Stomach (tissue), 4 donors: ENCODE data around the gene MARCHF9.

ENCODE experiments used
- POLR2A ChIP-seq, 4 donors: fragments of 450-650 bp; IDR thresholded peaks; one replicate each; pipeline ENCODE4 v1.6.1; 2016; ENCODE audit warnings: antibody characterized with exemption in 4 of 4, control low read depth in 2 of 4, mild to moderate bottlenecking in 1 of 4, moderate library complexity in 1 of 4
- TF ChIP-seq, protein P1 (sequence below), 7 experiments: fragments of 450-650 bp in 4 of 7; fragments of 200-600 bp in 3 of 7; sonication (generic) in 3 of 7; IDR thresholded peaks; one replicate each; pipeline ENCODE4 v1.5.1; 2016 to 2019; ENCODE audit warnings: antibody characterized with exemption in 7 of 7, control low read depth in 2 of 7, mild to moderate bottlenecking in 1 of 7

DNA sequence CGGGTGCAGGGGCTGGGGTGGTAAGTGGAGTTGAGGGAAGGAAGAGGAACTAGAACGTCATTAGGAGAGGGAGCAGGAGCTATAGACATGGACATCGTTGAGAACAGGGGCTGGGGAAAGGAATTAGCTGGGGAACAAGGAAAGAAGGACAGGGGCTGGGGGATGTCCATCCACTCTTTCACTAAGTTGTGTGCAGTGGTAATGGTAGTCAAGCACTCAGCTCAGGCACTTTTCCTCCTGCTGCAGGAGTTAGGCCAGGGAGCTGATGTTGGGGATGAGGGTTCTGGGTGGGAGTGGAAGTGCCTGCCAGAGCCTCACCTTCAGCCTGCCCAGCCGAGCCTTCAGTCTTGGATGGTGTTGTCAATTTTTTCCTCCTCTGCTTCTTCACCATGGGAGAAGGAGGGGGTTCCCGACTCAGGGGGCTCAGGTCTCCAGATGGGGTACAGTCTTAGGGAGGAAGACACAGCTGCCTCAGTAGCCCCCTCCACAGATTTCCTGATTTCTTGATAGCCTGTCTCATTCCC is 25.5 kb upstream of the MARCHF9 start:
- TF ChIP-seq, protein P1, sequence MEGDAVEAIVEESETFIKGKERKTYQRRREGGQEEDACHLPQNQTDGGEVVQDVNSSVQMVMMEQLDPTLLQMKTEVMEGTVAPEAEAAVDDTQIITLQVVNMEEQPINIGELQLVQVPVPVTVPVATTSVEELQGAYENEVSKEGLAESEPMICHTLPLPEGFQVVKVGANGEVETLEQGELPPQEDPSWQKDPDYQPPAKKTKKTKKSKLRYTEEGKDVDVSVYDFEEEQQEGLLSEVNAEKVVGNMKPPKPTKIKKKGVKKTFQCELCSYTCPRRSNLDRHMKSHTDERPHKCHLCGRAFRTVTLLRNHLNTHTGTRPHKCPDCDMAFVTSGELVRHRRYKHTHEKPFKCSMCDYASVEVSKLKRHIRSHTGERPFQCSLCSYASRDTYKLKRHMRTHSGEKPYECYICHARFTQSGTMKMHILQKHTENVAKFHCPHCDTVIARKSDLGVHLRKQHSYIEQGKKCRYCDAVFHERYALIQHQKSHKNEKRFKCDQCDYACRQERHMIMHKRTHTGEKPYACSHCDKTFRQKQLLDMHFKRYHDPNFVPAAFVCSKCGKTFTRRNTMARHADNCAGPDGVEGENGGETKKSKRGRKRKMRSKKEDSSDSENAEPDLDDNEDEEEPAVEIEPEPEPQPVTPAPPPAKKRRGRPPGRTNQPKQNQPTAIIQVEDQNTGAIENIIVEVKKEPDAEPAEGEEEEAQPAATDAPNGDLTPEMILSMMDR (IDR thresholded peaks at IDR 0.05), result no peak
- TF ChIP-seq POLR2A (IDR thresholded peaks at IDR 0.05), result no peak
